ENCODE measurements around the gene RIC3.

Gene RIC3

DNA sequence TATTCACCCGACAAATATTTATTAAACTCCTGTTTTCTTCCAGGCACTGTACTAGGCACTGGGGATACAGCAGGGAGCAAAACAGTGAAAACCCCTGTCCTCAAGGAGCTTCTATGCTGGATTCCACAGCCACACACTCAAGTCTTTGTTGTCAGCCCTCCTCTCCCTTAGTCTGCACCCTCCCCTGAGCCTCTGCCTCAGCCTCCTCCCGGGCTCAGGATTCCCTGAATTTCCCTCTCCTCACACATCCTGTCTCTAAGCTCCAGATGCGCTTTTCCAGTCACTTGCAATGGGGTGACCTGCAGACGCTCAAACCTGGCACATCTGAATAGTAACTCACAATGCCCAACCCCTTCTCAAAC lies 101.3 kb downstream of the RIC3 start:
- TF ChIP-seq, protein P1, sequence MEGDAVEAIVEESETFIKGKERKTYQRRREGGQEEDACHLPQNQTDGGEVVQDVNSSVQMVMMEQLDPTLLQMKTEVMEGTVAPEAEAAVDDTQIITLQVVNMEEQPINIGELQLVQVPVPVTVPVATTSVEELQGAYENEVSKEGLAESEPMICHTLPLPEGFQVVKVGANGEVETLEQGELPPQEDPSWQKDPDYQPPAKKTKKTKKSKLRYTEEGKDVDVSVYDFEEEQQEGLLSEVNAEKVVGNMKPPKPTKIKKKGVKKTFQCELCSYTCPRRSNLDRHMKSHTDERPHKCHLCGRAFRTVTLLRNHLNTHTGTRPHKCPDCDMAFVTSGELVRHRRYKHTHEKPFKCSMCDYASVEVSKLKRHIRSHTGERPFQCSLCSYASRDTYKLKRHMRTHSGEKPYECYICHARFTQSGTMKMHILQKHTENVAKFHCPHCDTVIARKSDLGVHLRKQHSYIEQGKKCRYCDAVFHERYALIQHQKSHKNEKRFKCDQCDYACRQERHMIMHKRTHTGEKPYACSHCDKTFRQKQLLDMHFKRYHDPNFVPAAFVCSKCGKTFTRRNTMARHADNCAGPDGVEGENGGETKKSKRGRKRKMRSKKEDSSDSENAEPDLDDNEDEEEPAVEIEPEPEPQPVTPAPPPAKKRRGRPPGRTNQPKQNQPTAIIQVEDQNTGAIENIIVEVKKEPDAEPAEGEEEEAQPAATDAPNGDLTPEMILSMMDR (IDR thresholded peaks at IDR 0.05) = no peak
- Histone ChIP-seq H3K27ac (no peak overlapping the region), H3K4me3 (no peak overlapping the region)
- DNase-seq (ENCODE audit: low spot score) = no peak

DNA sequence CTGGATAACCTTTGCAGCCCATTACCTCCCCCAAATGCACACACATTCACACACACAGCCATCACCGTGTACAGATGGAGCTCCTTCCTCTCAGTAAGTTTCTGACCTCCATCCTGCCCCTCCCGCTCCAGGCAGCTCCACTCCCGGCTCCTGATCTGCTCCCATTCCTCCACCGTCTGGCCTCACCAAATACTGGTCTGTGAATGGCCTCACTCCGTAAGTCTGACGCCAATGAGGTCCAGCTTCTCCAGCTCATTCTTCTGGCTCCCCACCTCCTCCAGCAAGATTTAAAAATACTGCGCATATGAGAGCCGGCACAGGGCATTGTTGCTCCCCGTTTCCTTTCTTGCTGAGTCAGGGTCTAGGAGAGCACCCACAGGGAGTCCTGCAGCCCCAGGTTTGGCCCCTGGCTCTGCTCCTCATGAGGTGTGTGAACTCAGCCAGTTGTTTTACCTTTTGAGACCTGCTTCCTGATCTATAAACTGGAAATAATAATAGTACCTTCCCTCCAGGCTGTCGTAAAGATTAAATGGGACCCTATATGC lies 101.8 kb downstream of the RIC3 start:
- Histone ChIP-seq H3K4me3 (no peak overlapping the region), H3K27ac (no peak overlapping the region)
- TF ChIP-seq, protein P1 (IDR thresholded peaks at IDR 0.05) = no peak
- DNase-seq (ENCODE audit: low spot score) = peak; percentile 73

DNA sequence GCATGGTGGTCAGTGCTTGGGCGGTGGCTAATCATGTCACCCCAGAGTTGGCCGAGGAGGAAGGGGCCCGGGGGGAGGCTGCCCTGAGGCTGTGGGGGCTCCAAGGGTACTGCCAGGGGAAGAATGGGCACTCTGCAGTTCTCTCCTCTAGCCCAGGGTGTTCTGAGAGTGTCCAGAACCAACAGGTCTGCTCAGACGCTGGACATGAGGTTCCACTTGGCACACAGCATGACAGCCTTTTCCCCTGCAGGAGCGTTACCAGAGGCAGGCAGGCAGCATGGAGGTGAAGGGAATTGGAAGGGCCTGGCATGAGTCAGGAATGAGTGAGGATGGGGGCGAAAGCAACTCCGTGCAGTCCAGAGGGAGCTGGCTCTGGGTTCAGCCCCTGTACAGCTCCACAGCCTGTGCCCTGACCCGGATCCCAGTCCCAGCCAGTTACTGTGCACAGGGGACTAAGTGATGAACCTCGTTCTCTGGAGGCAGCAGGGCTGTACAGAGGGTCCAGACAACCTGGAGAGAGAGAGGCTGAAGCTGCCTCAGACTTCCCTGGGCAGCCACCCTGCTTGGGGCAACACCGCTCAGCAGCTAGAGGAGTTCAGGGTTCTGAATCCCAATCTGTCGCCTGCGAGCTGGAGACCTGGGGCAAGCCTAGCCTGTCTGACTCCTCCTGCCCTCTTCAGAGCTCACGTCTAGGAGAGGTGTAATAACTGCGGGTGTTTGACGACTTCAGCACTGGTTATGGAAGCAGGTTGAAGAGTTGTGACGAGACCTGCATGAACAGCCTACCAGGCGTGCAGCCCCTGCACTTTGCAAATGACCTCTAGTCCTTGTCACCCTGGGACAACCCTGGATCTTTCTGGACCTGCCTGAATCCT lies 102.6 kb downstream of the RIC3 start:
- Histone ChIP-seq H3K27ac (no peak overlapping the region), H3K4me3 (no peak overlapping the region)
- DNase-seq (ENCODE audit: low spot score) = peak; percentile 70
- TF ChIP-seq, protein P1 (IDR thresholded peaks at IDR 0.05) = no peak

DNA sequence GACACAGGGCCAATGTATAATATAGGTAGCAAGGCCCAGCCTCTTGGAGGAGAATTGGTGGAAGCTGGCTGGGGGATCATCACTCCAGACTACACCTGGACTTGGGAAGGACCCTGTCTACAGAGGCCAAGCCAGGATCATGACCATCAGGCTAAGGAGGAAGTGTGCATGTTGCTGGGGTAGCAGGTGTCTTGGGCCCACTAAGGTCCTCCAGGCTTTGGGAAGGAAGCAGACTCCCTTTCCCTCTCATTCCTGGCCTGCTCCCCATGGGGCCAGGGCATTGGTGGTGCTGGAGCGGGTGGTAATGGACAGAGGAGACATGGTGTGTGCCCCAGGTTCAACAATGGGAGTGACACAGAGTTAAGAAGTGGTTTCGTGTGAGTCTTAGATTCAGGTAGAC lies 103.8 kb downstream of the RIC3 start:
- H3K27ac ChIP-seq = no peak overlapping the region

DNA sequence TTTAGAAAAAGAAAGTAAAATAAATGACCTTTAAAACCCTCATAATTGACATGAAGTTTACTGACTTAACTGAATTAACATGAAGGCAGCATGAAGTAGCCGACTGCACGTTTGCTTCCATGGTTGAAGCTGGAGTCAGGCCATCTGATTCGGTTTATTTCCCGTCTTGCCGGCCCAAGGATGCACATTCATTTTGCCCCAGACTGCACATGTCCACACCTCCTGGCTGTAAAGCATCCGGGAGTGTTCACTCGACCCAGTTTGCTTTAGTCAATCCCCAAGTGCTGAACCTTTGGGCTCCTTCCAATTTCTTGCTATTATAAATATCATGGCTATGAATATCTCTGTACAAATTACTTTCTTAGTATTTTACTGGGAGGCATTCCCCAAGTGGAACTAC lies 105.5 kb downstream of the RIC3 start:
- peak overlapping the region in 1 of 2 donors; percentile 60 for H3K27ac ChIP-seq
- peak; percentile 72 for DNase-seq (ENCODE audit: low spot score)
- H3K4me3 ChIP-seq = no peak overlapping the region
- TF ChIP-seq, protein P1 (IDR thresholded peaks at IDR 0.05) = no peak

More for the DNA sequence above, 103.8 kb downstream of the RIC3 start:
- TF ChIP-seq, protein P1 (IDR thresholded peaks at IDR 0.05) = no peak
- H3K4me3 ChIP-seq = no peak overlapping the region
- DNase-seq (ENCODE audit: low spot score) = no peak

DNA sequence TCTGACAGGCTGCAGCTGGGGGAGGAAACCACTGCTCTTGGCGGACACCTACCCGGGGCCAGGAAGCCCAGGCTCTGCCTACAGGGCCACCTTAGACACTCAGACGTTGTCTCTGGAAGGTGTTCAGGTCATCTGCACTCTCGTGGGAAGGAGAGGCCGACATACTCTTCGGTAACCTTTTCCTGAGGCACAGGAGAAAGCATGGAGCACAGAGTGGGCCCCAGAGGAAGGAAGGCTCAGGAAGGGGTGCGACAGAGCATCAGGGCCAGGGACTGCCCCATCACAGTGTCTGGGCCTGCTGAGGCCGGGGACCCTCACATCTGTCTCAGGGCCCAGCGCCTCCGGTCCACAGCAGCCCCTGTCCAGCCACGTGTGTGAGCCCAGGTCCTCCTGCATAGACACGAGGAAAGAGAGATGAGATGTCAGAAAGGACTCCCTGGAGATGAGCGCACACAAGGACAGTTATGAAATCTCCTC lies 106.0 kb downstream of the RIC3 start:
- H3K27ac ChIP-seq = peak overlapping the region in 1 of 2 donors; percentile 60
- peak; percentile 69 for DNase-seq (ENCODE audit: low spot score)
- TF ChIP-seq, protein P1 (IDR thresholded peaks at IDR 0.05) = no peak
- no peak overlapping the region for H3K4me3 ChIP-seq

Measured in coronary artery (tissue), 2 donors.